ENCODE measurements around the gene OGT. TPM values are rescaled to one million over a fixed set of nuclear protein-coding genes. Genes with fewer than 3 reads are reported as not detected.

The OGT gene
- total RNA-seq, 1 donor from 2014 or later = 272 TPM

GRCh38 chrX:71573590-71573989, 40.7 kb downstream of the OGT start:
- CTCF ChIA-PET = interaction anchor here (1.1 kb wide), 1 partner anchor 24 kb away, joined by 3 read pairs; no protein-coding TSS in a partner anchor
- intact Hi-C loops (cut with micrococcal nuclease) = loop anchor here (5.0 kb wide), 1 partner anchor 79 kb away; no protein-coding TSS in a partner anchor

GRCh38 chrX:71577682-71578081, 44.8 kb downstream of the OGT start:
- H3K36me3 Mint-ChIP-seq (ENCODE audit: low read depth) = peaks cover 51% of the 10 kb centered on the region
- DNase-seq = no peak
- H3K4me1 Mint-ChIP-seq = no peaks in the 10 kb centered on the region
- H3K27me3 Mint-ChIP-seq = no peaks in the 10 kb centered on the region
- no peak overlapping the region for H3K27ac Mint-ChIP-seq
- ChIA-PET POLR2A (no interaction called here), CTCF (no interaction called here)
- H3K9me3 Mint-ChIP-seq = no peaks in the 10 kb centered on the region
- TF ChIP-seq CTCF (IDR thresholded peaks at IDR 0.05) = no peak
- H3K4me3 Mint-ChIP-seq = no peak overlapping the region
- no peak for ATAC-seq (ENCODE audit: low read depth)
- intact Hi-C loops (cut with micrococcal nuclease) = no loop called here

More at GRCh38 chrX:71573590-71573989, 40.7 kb downstream of the OGT start:
- POLR2A ChIA-PET = no interaction called here
- Mint-ChIP-seq H3K27me3 (no peaks in the 10 kb centered on the region), H3K4me3 (no peak overlapping the region), H3K36me3 (ENCODE audit: low read depth) (peaks cover 57% of the 10 kb centered on the region), H3K9me3 (no peaks in the 10 kb centered on the region), H3K4me1 (no peaks in the 10 kb centered on the region), H3K27ac (no peak overlapping the region)
- ATAC-seq (ENCODE audit: low read depth) (no peak), DNase-seq (no peak)
- TF ChIP-seq CTCF (IDR thresholded peaks at IDR 0.05) = no peak

- TF ChIP-seq CTCF (IDR thresholded peaks at IDR 0.05) = no peak
- Mint-ChIP-seq H3K9me3 (no peaks in the 10 kb centered on the region), H3K27me3 (no peaks in the 10 kb centered on the region), H3K4me3 (no peak within 1 kb of the TSS), H3K4me1 (no peaks in the 10 kb centered on the region), H3K27ac (no peak within 1 kb of the TSS), H3K36me3 (ENCODE audit: low read depth) (peaks cover 45% of the 10 kb centered on the region)
- ChIA-PET CTCF (no interaction called here), POLR2A (no interaction called here)
- ATAC-seq (ENCODE audit: low read depth) (no peak), DNase-seq (no peak)
- intact Hi-C loops (cut with micrococcal nuclease) = no loop called here
Measured at GRCh38 chrX:71578253-71579135, 45.6 kb downstream of the OGT start, which contains the start of gene GCNA. TSS of gene GCNA (plus strand) at chrX:71578437. CDS start at chrX:71580822, 2,385 bp downstream.

GRCh38 chrX:71579136-71579989, 46.5 kb downstream of the OGT start:
- intact Hi-C loops (cut with micrococcal nuclease) = no loop called here
- no peaks in the 10 kb centered on the region for H3K27me3 Mint-ChIP-seq
- H3K27ac Mint-ChIP-seq = no peak overlapping the region
- H3K4me1 Mint-ChIP-seq = no peaks in the 10 kb centered on the region
- H3K36me3 Mint-ChIP-seq (ENCODE audit: low read depth) = peaks cover 37% of the 10 kb centered on the region
- no peaks in the 10 kb centered on the region for H3K9me3 Mint-ChIP-seq
- POLR2A ChIA-PET = no interaction called here
- ATAC-seq (ENCODE audit: low read depth) = no peak
- TF ChIP-seq CTCF (IDR thresholded peaks at IDR 0.05) = no peak
- no peak overlapping the region for H3K4me3 Mint-ChIP-seq
- CTCF ChIA-PET = no interaction called here
- DNase-seq = no peak

- TF ChIP-seq CTCF (IDR thresholded peaks at IDR 0.05) = no peak
- ChIA-PET POLR2A (no interaction called here), CTCF (no interaction called here)
- ATAC-seq (ENCODE audit: low read depth) = no peak
- no peak overlapping the region for H3K27ac Mint-ChIP-seq
- intact Hi-C loops (cut with micrococcal nuclease) = no loop called here
- no peaks in the 10 kb centered on the region for H3K4me1 Mint-ChIP-seq
- H3K27me3 Mint-ChIP-seq = no peaks in the 10 kb centered on the region
- peaks cover 32% of the 10 kb centered on the region for H3K36me3 Mint-ChIP-seq (ENCODE audit: low read depth)
- H3K4me3 Mint-ChIP-seq = no peak overlapping the region
- no peak for DNase-seq
- H3K9me3 Mint-ChIP-seq = no peaks in the 10 kb centered on the region
Measured at GRCh38 chrX:71579990-71580380, 47.1 kb downstream of the OGT start.

Data from activated B cell treated with CpG ODN at 0.5 μM for 24 hours (primary cell).